WI38 (cell line): ENCODE results near the gene ZNF579.

Experiments used
- H3K4me3 ChIP-seq: 2 replicates; pipeline ENCODE4 v1.5.1; 2011; ENCODE audit warnings: low read depth, mild to moderate bottlenecking, control low read depth, low read length
- CTCF ChIP-seq: IDR thresholded peaks from 2 replicates; pipeline ENCODE4 v1.5.1; 2012; ENCODE audit warnings: low read depth, mild to moderate bottlenecking, control low read depth, low read length

ZNF579 gene

GRCh38 chr19:55567708-55568328 is 12.8 kb downstream of the ZNF579 start:
- no peak overlapping the region for H3K4me3 ChIP-seq
- no peak for TF ChIP-seq CTCF

GRCh38 chr19:55566823-55567222 is 13.8 kb downstream of the ZNF579 start:
- TF ChIP-seq CTCF: no peak
- no peak overlapping the region for H3K4me3 ChIP-seq

GRCh38 chr19:55563261-55563690 is 17.4 kb downstream of the ZNF579 start:
- no peak overlapping the region for H3K4me3 ChIP-seq
- TF ChIP-seq CTCF: no peak

GRCh38 chr19:55559684-55560083 is 21.0 kb downstream of the ZNF579 start:
- no peak overlapping the region for H3K4me3 ChIP-seq
- TF ChIP-seq CTCF: no peak

GRCh38 chr19:55554741-55555152 is 25.9 kb downstream of the ZNF579 start:
- TF ChIP-seq CTCF: no peak
- no peak overlapping the region for H3K4me3 ChIP-seq

- H3K4me3 ChIP-seq: no peak overlapping the region
- no peak for TF ChIP-seq CTCF
These were observed 26.3 kb downstream of the ZNF579 start for GRCh38 chr19:55554302-55554701.

- no peak for TF ChIP-seq CTCF
- H3K4me3 ChIP-seq: no peak overlapping the region
These were observed 27.1 kb downstream of the ZNF579 start for GRCh38 chr19:55553217-55554182.
